GM19438 (cell line): ENCODE results near the gene DGKQ.
A peak's percentile ranks its signal among the peaks of the same experiment; 100 is the strongest.

ENCODE experiments used
- ATAC-seq: cut with Tn5 transposase; IDR thresholded peaks from one replicate; pipeline ENCODE4 v1.9.1; 2021; ENCODE audit warnings: low read depth; ENCODE audit not compliant: unreplicated experiment

The DGKQ gene

GRCh38 chr4:996997-997374 lies 23.6 kb upstream of the DGKQ start:
- ATAC-seq = no peak

- no peak for ATAC-seq
Observed at GRCh38 chr4:996030-996996, 22.9 kb upstream of the DGKQ start.

GRCh38 chr4:995311-996026 lies 22.1 kb upstream of the DGKQ start:
- ATAC-seq = no peak

GRCh38 chr4:993111-994029 lies 20.0 kb upstream of the DGKQ start, which contains the start of gene SLC26A1:
SLC26A1 (minus strand) TSS chr4:993404; CDS start chr4:991703, 1,701 bp downstream.
- ATAC-seq = no peak

GRCh38 chr4:992297-993110 lies 19.1 kb upstream of the DGKQ start:
- no peak for ATAC-seq

- ATAC-seq = no peak
Observed at GRCh38 chr4:991451-992296, 18.3 kb upstream of the DGKQ start.

- ATAC-seq = no peak
Observed at GRCh38 chr4:990746-991367, 17.5 kb upstream of the DGKQ start.

- no peak for ATAC-seq
Observed at GRCh38 chr4:989722-990471, 16.5 kb upstream of the DGKQ start.

- no peak for ATAC-seq
Observed at GRCh38 chr4:988726-989721, 15.7 kb upstream of the DGKQ start.

- no peak for ATAC-seq
Observed at GRCh38 chr4:987624-988513, 14.5 kb upstream of the DGKQ start.

- ATAC-seq = peak; percentile 86
Observed at GRCh38 chr4:986879-987623, 13.7 kb upstream of the DGKQ start, which contains the start of gene IDUA. IDUA (plus strand) TSS chr4:987044; CDS start chr4:987085, 41 bp downstream.

- ATAC-seq = peak; percentile 14
Observed at GRCh38 chr4:986428-986878, 13.1 kb upstream of the DGKQ start.

GRCh38 chr4:985123-985830 lies 11.9 kb upstream of the DGKQ start:
- no peak for ATAC-seq
